WERI-Rb-1 (cell line): ENCODE data around the gene GOPC.
A peak's percentile ranks its signal among the peaks of the same experiment; 100 is the strongest.

Experiments
- DNase-seq: peaks from one replicate; pipeline ENCODE4 v3.0.0-alpha.2; 2020
- H3K27ac ChIP-seq: fragments of 250-450 bp; sonication (Bioruptor Pico); 2 replicates; pipeline ENCODE4 v1.5.1; 2020; ENCODE audit warnings: mild to moderate bottlenecking, moderate library complexity
- H3K27me3 ChIP-seq: fragments of 250-450 bp; sonication (Bioruptor Pico); 2 replicates; pipeline ENCODE4 v1.5.1; 2021; ENCODE audit warnings: mild to moderate bottlenecking, low read depth, moderate library complexity; ENCODE audit not compliant: insufficient read depth, severe bottlenecking
- H3K36me3 ChIP-seq: fragments of 250-450 bp; sonication (Bioruptor Pico); 2 replicates; pipeline ENCODE4 v1.5.1; 2020; ENCODE audit warnings: mild to moderate bottlenecking, moderate library complexity
- H3K4me3 ChIP-seq: 2 replicates; pipeline ENCODE4 v1.5.1; 2011; ENCODE audit warnings: low read depth, mild to moderate bottlenecking, control low read depth, low read length
- H3K9me3 ChIP-seq: fragments of 250-450 bp; sonication (Bioruptor Pico); 2 replicates; pipeline ENCODE4 v1.5.1; 2021; ENCODE audit warnings: mild to moderate bottlenecking, moderate library complexity; ENCODE audit not compliant: severe bottlenecking
- TF ChIP-seq, protein P1 (sequence below): IDR thresholded peaks from 2 replicates; pipeline ENCODE4 v1.5.1; 2011; ENCODE audit warnings: low read depth, mild to moderate bottlenecking, control low read depth, inconsistent platforms, low read length

Gene GOPC

DNA sequence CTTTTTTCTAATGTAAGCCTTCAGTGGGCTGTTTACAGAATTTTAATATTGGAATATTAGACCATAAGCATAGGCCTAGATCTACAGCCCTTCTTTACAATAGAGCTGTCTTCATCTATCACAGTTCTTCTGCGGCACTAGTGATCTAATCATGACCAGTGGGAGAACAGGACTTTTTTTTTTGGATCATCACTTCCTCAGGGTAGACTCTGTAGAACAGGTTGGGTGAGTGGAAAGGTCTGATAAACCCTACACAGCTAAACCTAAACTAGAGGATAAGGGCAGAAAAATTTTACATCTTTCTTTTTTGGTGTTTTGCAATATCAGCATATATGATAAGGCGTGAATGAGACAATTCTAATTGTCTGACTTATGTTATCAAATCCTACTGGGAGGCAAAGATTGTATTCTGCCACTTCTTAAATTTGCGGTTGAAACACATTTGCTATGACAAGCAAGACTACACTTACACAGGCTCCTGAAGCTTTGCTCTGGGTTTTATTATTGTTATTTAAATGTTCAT, 52.2 kb downstream of the GOPC start:
- H3K4me3 ChIP-seq, result no peak overlapping the region
- no peaks in the 10 kb centered on the region for H3K36me3 ChIP-seq
- no peaks in the 10 kb centered on the region for H3K9me3 ChIP-seq
- H3K27ac ChIP-seq, result no peak overlapping the region
- H3K27me3 ChIP-seq, result no peaks in the 10 kb centered on the region
- TF ChIP-seq, protein P1, sequence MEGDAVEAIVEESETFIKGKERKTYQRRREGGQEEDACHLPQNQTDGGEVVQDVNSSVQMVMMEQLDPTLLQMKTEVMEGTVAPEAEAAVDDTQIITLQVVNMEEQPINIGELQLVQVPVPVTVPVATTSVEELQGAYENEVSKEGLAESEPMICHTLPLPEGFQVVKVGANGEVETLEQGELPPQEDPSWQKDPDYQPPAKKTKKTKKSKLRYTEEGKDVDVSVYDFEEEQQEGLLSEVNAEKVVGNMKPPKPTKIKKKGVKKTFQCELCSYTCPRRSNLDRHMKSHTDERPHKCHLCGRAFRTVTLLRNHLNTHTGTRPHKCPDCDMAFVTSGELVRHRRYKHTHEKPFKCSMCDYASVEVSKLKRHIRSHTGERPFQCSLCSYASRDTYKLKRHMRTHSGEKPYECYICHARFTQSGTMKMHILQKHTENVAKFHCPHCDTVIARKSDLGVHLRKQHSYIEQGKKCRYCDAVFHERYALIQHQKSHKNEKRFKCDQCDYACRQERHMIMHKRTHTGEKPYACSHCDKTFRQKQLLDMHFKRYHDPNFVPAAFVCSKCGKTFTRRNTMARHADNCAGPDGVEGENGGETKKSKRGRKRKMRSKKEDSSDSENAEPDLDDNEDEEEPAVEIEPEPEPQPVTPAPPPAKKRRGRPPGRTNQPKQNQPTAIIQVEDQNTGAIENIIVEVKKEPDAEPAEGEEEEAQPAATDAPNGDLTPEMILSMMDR, result no peak
- no peak for DNase-seq

DNA sequence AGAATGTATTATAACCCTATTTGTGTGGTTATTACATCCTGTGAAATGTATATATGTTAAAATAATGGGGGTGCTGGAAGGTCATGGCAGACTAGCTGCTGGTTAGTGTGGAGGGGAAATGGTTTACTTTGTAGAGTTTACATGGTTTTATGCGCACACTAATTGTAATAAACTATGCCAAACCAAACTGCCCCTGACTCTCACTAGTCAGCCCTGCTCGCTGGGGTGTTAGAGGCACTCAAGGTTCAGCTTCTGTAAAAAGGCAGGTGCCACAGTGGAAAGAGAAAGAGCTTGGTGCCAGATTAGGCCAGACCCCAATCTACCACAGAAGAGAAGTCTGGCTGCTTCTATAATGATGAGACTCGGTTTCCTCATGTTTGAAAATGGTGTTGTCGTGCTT, 52.7 kb downstream of the GOPC start:
- no peaks in the 10 kb centered on the region for H3K9me3 ChIP-seq
- DNase-seq, result no peak
- H3K27me3 ChIP-seq, result no peaks in the 10 kb centered on the region
- no peak overlapping the region for H3K27ac ChIP-seq
- TF ChIP-seq, protein P1, result no peak
- H3K4me3 ChIP-seq, result no peak overlapping the region
- no peaks in the 10 kb centered on the region for H3K36me3 ChIP-seq

DNA sequence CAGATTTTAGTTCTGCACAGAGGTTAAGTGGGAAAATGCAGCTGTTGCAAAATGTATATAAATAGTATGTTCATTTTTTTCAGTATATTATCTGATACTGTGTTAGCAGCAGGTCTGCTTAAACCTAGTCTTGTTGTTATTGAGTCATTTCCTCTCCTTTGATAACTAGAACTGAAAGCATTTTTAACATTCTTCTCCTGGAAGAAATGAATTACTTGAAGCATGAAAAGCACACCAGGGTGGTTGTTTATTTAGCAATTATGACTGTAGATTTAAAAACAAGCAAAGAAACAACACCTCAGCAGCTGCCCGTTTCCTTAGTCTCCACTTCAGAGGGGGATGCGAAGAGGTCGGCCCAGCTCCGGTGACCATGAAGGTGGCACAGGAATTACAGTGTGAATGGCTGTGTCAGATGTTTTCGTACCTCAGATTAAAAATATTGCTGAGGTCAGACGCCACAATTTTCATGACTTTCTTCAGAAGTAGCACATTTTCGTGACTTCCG, 53.5 kb downstream of the GOPC start:
- TF ChIP-seq, protein P1, result no peak
- Histone ChIP-seq H3K4me3 (no peak overlapping the region), H3K9me3 (no peaks in the 10 kb centered on the region), H3K36me3 (no peaks in the 10 kb centered on the region), H3K27me3 (no peaks in the 10 kb centered on the region), H3K27ac (no peak overlapping the region)
- DNase-seq, result no peak

DNA sequence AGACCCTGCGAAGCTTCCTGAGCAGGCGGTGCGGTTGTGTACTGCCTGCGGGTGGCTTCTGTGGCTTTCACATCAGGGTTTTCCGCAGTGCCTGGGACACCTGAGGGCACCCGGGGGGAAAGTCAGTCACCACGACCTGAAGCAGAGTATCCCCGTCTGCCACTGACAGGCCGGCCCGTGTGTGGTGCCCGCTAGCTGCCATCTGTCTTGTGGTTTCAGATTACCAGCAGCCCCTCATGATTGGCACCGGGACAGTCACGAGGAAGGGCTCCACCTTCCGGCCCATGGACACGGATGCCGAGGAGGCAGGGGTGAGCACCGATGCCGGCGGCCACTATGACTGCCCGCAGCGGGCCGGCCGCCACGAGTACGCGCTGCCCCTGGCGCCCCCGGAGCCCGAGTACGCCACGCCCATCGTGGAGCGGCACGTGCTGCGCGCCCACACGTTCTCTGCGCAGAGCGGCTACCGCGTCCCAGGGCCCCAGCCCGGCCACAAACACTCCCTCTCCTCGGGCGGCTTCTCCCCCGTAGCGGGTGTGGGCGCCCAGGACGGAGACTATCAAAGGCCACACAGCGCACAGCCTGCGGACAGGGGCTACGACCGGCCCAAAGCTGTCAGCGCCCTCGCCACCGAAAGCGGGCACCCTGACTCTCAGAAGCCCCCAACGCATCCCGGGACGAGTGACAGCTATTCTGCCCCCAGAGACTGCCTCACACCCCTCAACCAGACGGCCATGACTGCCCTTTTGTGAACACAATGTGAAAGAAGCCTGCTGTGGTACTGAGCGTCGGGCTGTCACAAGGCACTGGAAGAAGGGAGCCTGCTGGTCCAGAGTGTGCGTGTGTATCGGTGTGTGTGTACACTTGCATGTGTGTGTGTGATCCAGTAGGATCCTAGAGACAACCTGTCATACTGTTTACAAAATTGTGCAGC, 54.4 kb downstream of the GOPC start:
- DNase-seq, result peak; percentile 81
- no peaks in the 10 kb centered on the region for H3K27me3 ChIP-seq
- peak overlapping the region; percentile 17 for H3K4me3 ChIP-seq
- no peak overlapping the region for H3K27ac ChIP-seq
- TF ChIP-seq, protein P1, result peak; percentile 18; the same call in 1 of the 2 replicates
- no peaks in the 10 kb centered on the region for H3K36me3 ChIP-seq
- H3K9me3 ChIP-seq, result no peaks in the 10 kb centered on the region

DNA sequence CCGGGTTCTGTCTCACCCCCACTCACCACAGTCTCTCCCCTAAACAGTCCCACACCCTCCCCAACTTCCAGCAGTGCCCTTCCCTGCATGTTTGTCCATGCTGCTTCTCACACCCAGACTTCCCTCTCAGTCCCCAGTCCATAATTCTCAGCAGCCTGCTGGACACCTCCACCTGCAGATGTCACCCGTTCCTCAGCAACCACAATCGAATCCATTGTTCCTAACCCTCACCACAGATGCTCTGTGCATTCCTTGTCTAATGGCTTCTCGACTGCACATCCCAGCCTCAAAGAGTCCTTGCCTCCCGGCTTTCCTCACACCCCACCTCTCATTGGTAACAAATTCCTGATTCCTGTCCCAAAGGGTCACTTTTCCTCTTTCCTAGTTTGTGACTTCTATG, 55.6 kb downstream of the GOPC start:
- no peak for DNase-seq
- H3K36me3 ChIP-seq, result no peaks in the 10 kb centered on the region

More for the DNA sequence above, 55.6 kb downstream of the GOPC start:
- Histone ChIP-seq H3K27ac (no peak overlapping the region), H3K4me3 (no peak overlapping the region), H3K9me3 (no peaks in the 10 kb centered on the region), H3K27me3 (no peaks in the 10 kb centered on the region)
- TF ChIP-seq, protein P1, result no peak
